GM19395 (cell line): ENCODE results near the gene ERC2.
"Not testable (repeated sequence)": the region's sequence is repeated elsewhere in the genome, so short reads cannot be mapped to it uniquely, and the experiment has no call there.

Experiments used
- ATAC-seq: cut with Tn5 transposase; IDR thresholded peaks from one replicate; pipeline ENCODE4 v1.9.1; 2021; ENCODE audit warnings: mild to moderate bottlenecking, moderate library complexity; ENCODE audit not compliant: unreplicated experiment

Gene ERC2

DNA sequence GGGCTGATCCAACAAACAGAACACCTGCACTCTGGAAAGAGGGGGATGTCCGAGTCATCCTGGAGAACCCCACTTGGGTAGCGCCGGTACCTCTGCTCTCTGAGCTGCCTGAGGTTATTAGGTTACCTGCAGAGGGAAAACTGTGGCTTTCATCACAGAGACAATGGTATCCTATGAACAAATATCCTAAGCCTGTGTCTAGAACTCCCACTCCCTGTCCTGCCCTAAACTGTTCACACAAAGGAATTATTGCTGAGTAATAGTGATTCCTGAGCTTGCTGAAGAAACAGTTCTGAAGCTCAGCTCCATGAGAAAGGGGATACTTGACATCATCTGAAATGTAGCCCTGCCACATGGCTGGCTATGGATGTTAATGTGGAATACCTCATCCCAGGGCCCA is 949.2 kb downstream of the ERC2 start:
- ATAC-seq = no peak

- ATAC-seq = no peak
Measured at GRCh38 chr3:55518451-55518850, 949.8 kb downstream of the ERC2 start.

DNA sequence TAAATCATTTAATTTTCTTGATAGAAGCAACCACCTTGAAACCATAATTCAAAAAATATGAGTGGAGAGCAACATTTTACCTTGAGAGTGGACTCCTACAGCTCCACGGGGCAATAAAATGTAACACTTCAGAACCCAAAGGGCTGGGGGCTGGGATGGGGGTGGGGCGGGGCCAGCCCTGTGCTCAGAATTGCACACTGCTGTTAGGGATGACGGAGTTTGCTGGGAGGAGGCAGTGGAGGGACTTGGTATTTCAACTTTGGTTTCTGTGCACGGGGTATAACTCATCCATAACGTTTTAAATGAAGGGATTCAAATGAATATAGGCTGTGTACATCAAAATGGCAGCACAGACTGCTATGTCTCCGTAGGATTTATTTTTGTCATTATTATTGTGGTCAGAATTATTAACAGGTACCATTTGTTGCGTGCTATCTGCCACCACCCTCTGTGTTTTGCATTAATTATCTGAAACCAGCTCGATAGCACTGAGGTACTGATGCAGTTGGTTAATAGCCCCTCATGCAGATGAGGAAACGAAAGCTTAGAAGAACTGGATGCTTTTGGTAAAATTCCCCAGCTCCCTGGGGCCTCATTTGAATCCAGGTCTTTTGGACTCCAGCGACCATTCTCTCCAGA is 951.8 kb downstream of the ERC2 start:
- no peak for ATAC-seq

DNA sequence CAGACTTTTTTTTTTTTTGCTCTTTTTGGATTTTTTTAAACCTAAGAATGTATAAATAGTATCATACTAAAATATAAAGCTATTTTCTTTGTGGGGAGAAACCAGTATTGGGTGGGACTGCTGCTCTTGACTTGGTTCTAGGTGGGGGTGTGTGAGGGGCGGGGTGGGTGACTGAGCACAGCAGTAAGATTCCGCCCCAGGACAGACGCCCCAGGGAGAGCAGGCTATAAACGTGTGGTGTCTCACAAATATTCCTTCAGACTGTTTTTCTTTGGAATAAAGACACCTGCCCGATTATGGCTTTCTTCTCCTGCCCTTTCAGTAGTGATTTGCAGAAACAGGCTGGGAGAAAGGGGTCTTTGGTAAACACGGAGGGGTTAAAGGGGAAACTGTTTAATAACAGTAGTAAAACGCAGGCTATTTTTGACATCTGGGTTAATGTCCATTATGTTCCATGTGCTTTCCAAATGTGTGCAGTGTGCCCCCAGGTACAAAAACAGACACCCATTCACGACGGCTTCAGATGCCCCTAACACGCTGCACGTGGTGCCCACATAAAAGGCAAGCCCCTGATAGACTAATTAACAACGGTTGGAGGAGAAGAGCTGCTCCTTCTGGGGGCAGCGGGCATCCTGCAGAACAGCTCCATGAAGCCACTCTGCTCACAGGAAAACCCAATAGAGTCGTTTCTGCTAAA is 952.6 kb downstream of the ERC2 start:
- no peak for ATAC-seq

DNA sequence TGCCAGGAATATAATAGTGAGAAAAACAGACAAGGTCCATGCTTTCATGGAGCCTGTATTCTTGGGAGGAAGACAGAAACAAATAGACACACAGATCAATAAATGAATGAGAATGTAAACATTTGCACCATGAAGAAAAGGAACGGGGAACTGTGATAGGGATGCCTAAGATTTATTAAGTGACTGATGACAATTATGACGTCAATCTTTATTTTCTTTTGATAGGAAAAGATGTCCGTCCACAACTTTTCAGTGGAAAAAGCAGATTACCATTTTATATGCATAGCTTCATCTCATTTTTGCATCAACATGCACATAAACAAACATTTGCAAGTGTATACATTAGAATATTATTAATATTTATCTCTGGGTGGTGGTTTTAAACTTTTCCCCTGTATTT is 953.3 kb downstream of the ERC2 start:
- no peak for ATAC-seq

DNA sequence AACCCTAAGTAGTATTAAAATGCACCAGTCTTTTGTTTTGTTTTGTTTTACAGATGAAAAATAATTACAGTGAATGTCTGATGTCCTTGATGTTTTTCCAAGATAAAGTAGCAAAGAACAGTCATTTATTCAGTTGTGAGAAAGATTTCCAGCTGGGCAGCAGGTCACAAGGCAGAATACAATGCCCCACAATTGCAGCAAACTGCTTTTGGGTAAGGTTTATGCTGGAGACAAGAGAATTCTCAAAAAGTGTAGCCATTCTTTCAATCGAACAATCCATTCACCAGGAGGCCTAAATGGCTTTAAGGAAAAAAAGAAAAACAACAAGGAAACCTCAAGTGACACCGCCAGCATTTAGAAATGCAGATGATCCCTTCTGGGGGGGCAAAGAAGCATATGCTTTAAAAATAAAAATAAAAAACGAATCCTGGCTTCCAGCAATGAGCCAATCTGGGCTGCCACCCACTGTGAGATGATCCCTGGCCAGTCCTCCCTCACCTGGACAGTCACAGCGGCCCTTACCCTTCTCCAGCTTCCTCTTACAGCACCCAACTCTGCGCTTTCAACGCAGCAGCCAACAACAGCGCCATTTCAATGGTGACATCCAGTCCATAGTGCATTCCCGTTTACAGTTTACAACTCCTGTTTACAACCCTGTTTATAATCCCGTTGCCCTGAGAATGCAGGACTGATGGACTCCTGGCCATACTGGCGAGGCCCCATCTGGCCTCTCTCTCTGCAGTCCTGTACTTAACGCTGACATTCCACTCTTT is 955.5 kb downstream of the ERC2 start:
- ATAC-seq = no peak

DNA sequence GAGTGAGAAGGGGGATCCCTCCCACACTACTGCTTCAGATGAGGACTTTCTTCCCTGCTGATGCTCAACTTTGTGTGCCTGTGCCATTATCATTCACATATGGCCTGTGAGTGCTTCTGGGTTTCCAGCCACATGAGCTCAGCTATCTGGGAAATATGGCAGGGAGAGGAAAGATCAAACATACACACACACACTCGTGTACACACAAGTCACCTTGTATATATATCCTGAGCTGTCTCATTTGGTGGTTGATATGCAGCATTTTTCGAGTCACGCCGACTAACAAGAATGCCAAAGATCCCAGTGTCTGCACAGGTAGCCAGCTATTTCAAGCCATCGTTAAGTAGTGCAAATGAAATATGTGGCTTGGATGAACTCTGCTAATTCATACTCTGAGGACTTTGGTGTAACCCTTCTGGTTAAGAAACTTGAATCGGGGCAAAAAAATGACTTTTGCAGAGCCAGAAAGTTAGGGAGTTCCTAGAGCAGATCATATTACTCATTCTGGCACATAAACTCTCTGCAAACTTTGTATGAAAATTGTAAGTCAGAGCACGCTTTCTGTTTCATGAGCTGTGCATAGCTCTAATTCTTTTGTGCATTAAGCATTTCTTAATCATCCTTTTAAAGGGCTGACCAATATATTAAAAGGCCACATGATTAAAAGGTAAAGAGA is 956.2 kb downstream of the ERC2 start:
- no peak for ATAC-seq

- ATAC-seq = no peak
Measured at GRCh38 chr3:55508335-55508734, 959.9 kb downstream of the ERC2 start.

GRCh38 chr3:55507808-55508207 is 960.5 kb downstream of the ERC2 start:
- no peak for ATAC-seq

DNA sequence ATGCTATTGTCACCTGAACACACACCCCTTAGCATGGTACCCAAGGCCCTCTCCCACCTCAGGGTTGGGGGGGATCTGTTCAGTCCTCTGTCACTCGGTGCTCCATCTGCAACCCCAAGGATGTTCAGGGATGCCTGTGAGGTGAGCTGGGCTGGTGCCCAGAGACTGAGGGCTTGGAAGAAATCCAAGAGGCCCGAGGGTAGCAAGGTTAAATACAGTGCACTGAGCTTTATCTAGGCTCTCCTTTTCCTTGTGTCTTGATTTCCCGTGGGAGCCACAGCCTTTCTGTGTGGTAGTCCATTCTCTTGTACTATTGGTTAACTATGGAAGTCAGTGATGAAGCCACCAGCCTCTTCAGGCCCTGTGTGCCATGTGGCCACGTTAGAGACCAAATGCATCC is 962.5 kb downstream of the ERC2 start:
- ATAC-seq = no peak

DNA sequence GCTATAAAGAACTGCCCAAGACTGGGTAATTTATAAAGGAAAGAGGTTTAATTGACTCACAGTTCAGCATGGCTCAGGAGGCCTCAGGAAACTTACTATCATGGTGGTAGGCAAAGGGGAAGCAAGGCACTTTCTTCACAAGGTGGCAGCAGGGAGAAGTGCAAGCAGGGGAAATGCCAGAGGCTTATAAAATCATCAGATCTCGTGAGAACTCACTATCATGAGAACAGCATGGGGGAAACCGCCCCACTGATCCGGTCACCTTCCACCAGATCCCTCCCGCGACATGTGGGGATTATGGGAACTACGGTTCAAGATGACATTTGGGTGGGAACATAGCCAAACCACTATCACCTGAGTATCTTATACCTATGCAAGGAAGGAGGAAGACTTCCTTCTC is 963.2 kb downstream of the ERC2 start:
- not testable (repeated sequence) for ATAC-seq

GRCh38 chr3:55501905-55502304 is 966.4 kb downstream of the ERC2 start:
- ATAC-seq = no peak

DNA sequence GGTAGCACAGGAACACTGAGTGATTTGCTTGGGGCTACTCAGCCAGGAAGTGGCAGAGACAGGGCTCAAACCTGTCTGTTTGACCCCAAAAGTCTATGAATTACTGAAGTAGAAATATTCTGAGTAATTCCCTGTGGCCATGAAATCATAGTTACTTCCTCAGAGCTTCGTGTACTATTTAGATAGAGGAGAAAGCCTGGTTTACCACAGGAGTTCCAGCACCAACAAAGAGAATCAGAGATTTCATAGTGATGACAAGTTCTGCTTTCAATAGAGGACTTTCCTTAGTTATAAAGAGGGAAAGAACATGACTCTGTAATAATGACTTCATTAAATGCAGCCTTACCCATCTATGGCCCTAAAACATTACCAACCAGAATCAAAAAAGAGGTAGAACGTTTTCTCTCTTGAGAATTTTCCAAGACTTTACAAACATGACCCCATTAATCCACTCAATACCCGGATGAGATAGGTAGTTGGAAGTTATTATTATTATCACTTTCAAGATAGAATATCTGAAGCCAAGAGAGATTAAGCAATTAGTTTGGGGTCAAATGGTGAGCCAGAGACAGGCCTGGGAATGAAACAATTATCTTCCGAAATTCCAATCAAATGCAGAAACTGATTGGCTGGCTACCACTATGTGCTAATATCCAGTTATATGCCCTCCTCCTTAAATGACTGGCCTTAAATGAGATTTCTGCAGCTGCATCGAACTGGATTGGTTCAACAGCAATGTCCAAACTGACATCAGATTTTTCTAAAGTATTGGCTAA is 967.5 kb downstream of the ERC2 start:
- ATAC-seq = no peak

- ATAC-seq = no peak
Measured at GRCh38 chr3:55498520-55498919, 969.7 kb downstream of the ERC2 start.

DNA sequence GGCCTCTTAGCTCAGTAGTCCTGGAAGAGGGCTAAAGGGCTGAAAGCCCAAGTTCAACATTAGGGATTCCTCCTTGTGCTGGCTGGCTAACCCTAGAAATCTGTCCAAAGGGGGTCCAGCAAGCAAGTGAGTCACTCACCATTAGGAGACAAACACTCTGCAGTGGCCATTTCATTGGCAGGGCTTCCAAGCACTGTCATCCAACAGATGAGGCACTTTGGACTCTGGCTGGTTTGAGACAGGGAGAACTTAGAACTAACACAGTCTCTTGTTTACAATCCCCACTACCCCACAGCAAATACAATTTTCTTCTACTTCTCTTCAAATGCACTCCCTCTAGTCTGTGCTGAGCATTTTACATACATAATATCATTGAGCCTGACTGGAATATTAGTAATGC is 971.0 kb downstream of the ERC2 start:
- no peak for ATAC-seq

- ATAC-seq = no peak
Measured at GRCh38 chr3:55494976-55495375, 973.3 kb downstream of the ERC2 start.

DNA sequence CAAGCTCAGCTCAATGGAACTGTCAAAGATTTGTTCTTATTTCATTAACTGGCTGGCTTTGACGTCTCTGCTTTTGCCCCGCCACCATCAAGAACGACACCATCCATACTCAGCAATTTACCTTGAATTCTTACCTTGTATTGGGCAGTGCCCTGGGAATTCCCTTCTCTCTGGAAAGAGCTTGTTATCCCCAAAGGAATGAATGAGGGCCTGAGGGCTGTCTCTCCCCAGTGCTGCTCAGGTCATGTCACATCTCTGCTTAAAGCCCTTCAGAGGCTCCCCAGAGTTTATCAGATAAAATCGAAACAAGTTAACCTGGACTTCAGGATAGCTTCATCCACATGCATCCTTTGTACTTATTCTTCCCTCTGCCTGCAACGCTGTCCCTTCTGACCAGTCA is 975.3 kb downstream of the ERC2 start:
- no peak for ATAC-seq

GRCh38 chr3:55491296-55491816 is 976.9 kb downstream of the ERC2 start:
- ATAC-seq = no peak

- ATAC-seq = no peak
Measured at GRCh38 chr3:55490276-55490913, 977.9 kb downstream of the ERC2 start.

- ATAC-seq = no peak
Measured at GRCh38 chr3:55489798-55490132, 978.5 kb downstream of the ERC2 start.
